ENCODE data around the gene ARHGEF2. TPM values are rescaled to one million over a fixed set of nuclear protein-coding genes. Genes with fewer than 3 reads are reported as not detected.

Gene ARHGEF2
- total and polyA plus RNA-seq, 9 of the 15 experiments (the other 6 are each of a cell fraction or from before 2014, with no cell fraction given) = 7.1 to 162 (median 62.2) TPM

DNA sequence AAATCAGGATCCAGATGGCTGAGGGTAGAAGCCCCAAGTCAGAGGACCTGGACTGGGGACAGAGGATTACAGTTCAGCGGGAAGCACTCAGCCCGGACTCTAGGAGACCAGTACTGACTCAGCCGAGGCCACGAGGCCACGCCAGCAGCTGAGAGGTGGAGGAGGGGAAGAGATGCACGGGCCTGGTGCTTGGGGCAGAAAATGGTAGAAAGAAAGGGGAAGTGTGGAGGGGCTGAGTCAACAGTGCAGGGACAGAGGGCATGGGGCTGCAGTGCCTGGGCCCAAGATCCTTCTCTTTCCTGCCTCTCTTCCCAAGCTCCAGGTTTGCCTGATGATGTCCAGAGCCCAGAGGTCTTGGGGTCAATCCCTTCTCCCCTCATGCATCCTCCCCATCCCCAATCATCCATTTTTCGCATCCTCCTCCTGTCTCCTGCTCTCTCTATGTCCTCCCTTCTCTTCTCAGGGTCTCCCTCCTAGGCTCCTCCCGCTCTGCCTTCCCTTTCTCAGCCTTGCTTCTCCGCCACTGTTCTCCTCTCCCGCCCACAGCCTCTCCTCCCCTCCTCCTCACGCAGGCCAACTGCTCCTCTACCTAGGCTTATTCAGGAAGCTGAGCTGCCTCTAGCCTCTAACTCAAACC is 7.7 kb downstream of the ARHGEF2 start (continued):
- TF ChIP-seq, protein P1, sequence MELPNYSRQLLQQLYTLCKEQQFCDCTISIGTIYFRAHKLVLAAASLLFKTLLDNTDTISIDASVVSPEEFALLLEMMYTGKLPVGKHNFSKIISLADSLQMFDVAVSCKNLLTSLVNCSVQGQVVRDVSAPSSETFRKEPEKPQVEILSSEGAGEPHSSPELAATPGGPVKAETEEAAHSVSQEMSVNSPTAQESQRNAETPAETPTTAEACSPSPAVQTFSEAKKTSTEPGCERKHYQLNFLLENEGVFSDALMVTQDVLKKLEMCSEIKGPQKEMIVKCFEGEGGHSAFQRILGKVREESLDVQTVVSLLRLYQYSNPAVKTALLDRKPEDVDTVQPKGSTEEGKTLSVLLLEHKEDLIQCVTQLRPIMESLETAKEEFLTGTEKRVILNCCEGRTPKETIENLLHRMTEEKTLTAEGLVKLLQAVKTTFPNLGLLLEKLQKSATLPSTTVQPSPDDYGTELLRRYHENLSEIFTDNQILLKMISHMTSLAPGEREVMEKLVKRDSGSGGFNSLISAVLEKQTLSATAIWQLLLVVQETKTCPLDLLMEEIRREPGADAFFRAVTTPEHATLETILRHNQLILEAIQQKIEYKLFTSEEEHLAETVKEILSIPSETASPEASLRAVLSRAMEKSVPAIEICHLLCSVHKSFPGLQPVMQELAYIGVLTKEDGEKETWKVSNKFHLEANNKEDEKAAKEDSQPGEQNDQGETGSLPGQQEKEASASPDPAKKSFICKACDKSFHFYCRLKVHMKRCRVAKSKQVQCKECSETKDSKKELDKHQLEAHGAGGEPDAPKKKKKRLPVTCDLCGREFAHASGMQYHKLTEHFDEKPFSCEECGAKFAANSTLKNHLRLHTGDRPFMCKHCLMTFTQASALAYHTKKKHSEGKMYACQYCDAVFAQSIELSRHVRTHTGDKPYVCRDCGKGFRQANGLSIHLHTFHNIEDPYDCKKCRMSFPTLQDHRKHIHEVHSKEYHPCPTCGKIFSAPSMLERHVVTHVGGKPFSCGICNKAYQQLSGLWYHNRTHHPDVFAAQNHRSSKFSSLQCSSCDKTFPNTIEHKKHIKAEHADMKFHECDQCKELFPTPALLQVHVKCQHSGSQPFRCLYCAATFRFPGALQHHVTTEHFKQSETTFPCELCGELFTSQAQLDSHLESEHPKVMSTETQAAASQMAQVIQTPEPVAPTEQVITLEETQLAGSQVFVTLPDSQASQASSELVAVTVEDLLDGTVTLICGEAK (IDR thresholded peaks at IDR 0.05) = no peak
- TF ChIP-seq, protein P1 (CRISPR knock-in tag; IDR thresholded peaks at IDR 0.05) = no peak
- TF ChIP-seq BCL6 (CRISPR knock-in tag; IDR thresholded peaks at IDR 0.05) = 0 out of 2 replicates have a peak, but pooled peaks have one; percentile 47
- TF ChIP-seq CLOCK (CRISPR knock-in tag; IDR thresholded peaks at IDR 0.05; ENCODE audit: borderline replicate concordance) = 0 out of 2 replicates have a peak, but pooled peaks have one; percentile 22
- TF ChIP-seq EP400 (IDR thresholded peaks at IDR 0.05) = peak; percentile 89
- peak; percentile 66; the same call in 1 of the 2 replicates for TF ChIP-seq CTBP1 (IDR thresholded peaks at IDR 0.05; ENCODE audit: borderline replicate concordance)
- TF ChIP-seq ETS2 (tag; IDR thresholded peaks at IDR 0.05; ENCODE audit: borderline replicate concordance, poor library complexity, severe bottlenecking) = no peak
- TF ChIP-seq RUNX1 (IDR thresholded peaks at IDR 0.05; ENCODE audit: low read depth) = peak; percentile 46; the same call in 1 of the 2 replicates
- TF ChIP-seq CBX1 (IDR thresholded peaks at IDR 0.05; ENCODE audit: low read depth) = no peak
- TF ChIP-seq ZEB2 (IDR thresholded peaks at IDR 0.05) = peak; percentile 38; the same call in 1 of the 2 replicates
- TF ChIP-seq FOXK2 (conservative IDR thresholded peaks at IDR 0.05 in 1 of 2, IDR thresholded peaks at IDR 0.05 in 1 of 2; ENCODE audit: low read depth in 2 of 2) = peak in 1 of 2 experiments; percentile 55; a peak in 1 of 4 replicates
- no peak for TF ChIP-seq ZNF717 (CRISPR knock-in tag; IDR thresholded peaks at IDR 0.05)
- no peak for TF ChIP-seq HDAC6 (IDR thresholded peaks at IDR 0.05; ENCODE audit: low read depth, low read length)
- peak; percentile 72 for TF ChIP-seq USF1 (CRISPR knock-in tag; IDR thresholded peaks at IDR 0.05)
- no peak for TF ChIP-seq GTF2B (IDR thresholded peaks at IDR 0.05; ENCODE audit: extremely low read depth, insufficient read length)

All from K562 (cell line).